Neuronal stem cell (in vitro differentiated cells): ENCODE measurements around the gene GRIN2A.
A peak's percentile ranks its signal among the peaks of the same experiment; 100 is the strongest.

ENCODE experiments used
- DNase-seq: peaks from one replicate; pipeline ENCODE4 v3.0.0-alpha.2; 2013; ENCODE audit warnings: low spot score
- H2AFZ ChIP-seq: one replicate; pipeline ENCODE4 v1.6.1; 2013; ENCODE audit warnings: mild to moderate bottlenecking, low read length, inconsistent platforms
- H2AK5ac ChIP-seq: 2 replicates; pipeline ENCODE4 v1.6.1; 2013; ENCODE audit warnings: low read depth, mild to moderate bottlenecking, inconsistent platforms, low read length, moderate library complexity, mixed read lengths
- H2BK120ac ChIP-seq: 2 replicates; pipeline ENCODE4 v1.6.1; 2013; ENCODE audit warnings: low read depth, mild to moderate bottlenecking, inconsistent platforms, low read length, moderate library complexity, mixed read lengths
- H2BK12ac ChIP-seq: one replicate; pipeline ENCODE4 v1.6.1; 2013; ENCODE audit warnings: low read length, inconsistent platforms
- H2BK15ac ChIP-seq: 2 replicates; pipeline ENCODE4 v1.6.1; 2013; ENCODE audit warnings: mild to moderate bottlenecking, low read length, inconsistent platforms, mixed read lengths
- H2BK5ac ChIP-seq: one replicate; pipeline ENCODE4 v1.6.1; 2013; ENCODE audit warnings: inconsistent platforms, mild to moderate bottlenecking, low read length, moderate library complexity
- H3K14ac ChIP-seq: one replicate; pipeline ENCODE4 v1.6.1; 2013; ENCODE audit warnings: low read length, inconsistent platforms
- H3K18ac ChIP-seq: 2 replicates; pipeline ENCODE4 v1.6.1; 2013; ENCODE audit warnings: low read length, inconsistent platforms
- H3K23ac ChIP-seq: 2 replicates; pipeline ENCODE4 v1.6.1; 2013; ENCODE audit warnings: low read depth, mild to moderate bottlenecking, mixed read lengths, low read length, inconsistent platforms; ENCODE audit not compliant: poor library complexity
- H3K27ac ChIP-seq: replicated peaks from 3 replicates; pipeline ENCODE4 v1.5.1; 2013; ENCODE audit warnings: low read length, inconsistent platforms
- H3K27me3 ChIP-seq, 3 experiments: 2 replicates each; pipeline ENCODE4 v1.6.1; 2013; ENCODE audit warnings: low read length in 3 of 3, mild to moderate bottlenecking in 2 of 3, inconsistent platforms in 1 of 3, low read depth in 1 of 3, mixed read lengths in 1 of 3, moderate library complexity in 1 of 3; ENCODE audit not compliant: control insufficient read depth in 3 of 3, insufficient read depth in 3 of 3
- H3K36me3 ChIP-seq, 2 donors: replicated peaks in 1 of 2; 2 replicates each; pipeline ENCODE4 v1.6.1; 2013; ENCODE audit warnings: low read length in 2 of 2; ENCODE audit not compliant: control insufficient read depth in 2 of 2, insufficient read depth in 2 of 2
- H3K4ac ChIP-seq: 2 replicates; pipeline ENCODE4 v1.6.1; 2013; ENCODE audit warnings: inconsistent platforms, mild to moderate bottlenecking, low read length, moderate library complexity
- H3K4me1 ChIP-seq, 2 donors: 1 replicate in 1 of 2; 2 replicates in 1 of 2; pipeline ENCODE4 v1.6.1; 2013; ENCODE audit warnings: low read length in 2 of 2, low read depth in 1 of 2; ENCODE audit not compliant: control insufficient read depth in 2 of 2, insufficient read depth in 1 of 2
- H3K4me2 ChIP-seq: one replicate; pipeline ENCODE4 v1.6.1; 2013; ENCODE audit warnings: mild to moderate bottlenecking, low read length, inconsistent platforms; ENCODE audit not compliant: insufficient read depth, poor library complexity, severe bottlenecking
- H3K4me3 ChIP-seq, 2 donors: 2 replicates each; pipeline ENCODE4 v1.5.1; 2013; ENCODE audit warnings: low read length in 2 of 2, mild to moderate bottlenecking in 2 of 2, inconsistent platforms in 1 of 2, moderate library complexity in 1 of 2
- H3K79me1 ChIP-seq: one replicate; pipeline ENCODE4 v1.6.1; 2013; ENCODE audit warnings: low read depth, mild to moderate bottlenecking, inconsistent platforms, low read length, moderate library complexity
- H3K9ac ChIP-seq: one replicate; pipeline ENCODE4 v1.6.1; 2013; ENCODE audit warnings: mild to moderate bottlenecking, low read depth, low read length, inconsistent platforms; ENCODE audit not compliant: poor library complexity
- H3K9me3 ChIP-seq, 2 donors: replicated peaks in 1 of 2; 2 replicates each; pipeline versions ENCODE3 to v1.6.1; 2013; ENCODE audit warnings: low read length in 2 of 2, mild to moderate bottlenecking in 2 of 2, inconsistent platforms in 1 of 2, low read depth in 1 of 2, mixed read lengths in 1 of 2, moderate library complexity in 1 of 2; ENCODE audit not compliant: control insufficient read depth in 2 of 2, insufficient read depth in 1 of 2
- H4K8ac ChIP-seq: one replicate; pipeline ENCODE4 v1.6.1; 2013; ENCODE audit warnings: low read depth, mild to moderate bottlenecking, inconsistent platforms, low read length, moderate library complexity
- H4K91ac ChIP-seq: one replicate; pipeline ENCODE4 v1.6.1; 2013; ENCODE audit warnings: low read length, low read depth, mild to moderate bottlenecking, inconsistent platforms; ENCODE audit not compliant: poor library complexity
- WGBS, 2 donors: extraction: QIAGEN DNeasy Blood & Tissue Kit; methylation state at CpG; one replicate each; pipeline ENCODE4 v1.1.7; 2013; ENCODE audit warnings: missing lambda C conversion rate in 2 of 2, mixed read lengths in 1 of 2; ENCODE audit not compliant: insufficient read length in 2 of 2, insufficient replicate concordance in 1 of 2; ENCODE audit errors: extremely low coverage in 2 of 2; 5-methylcytosine and 5-hydroxymethylcytosine counted together

Gene GRIN2A

GRCh38 chr16:10078541-10078949, 103.7 kb downstream of the GRIN2A start:
- Histone ChIP-seq H3K4me1 (peaks cover 0 to 17% of the 10 kb centered on the region in 2 donors), H3K9ac (no peak overlapping the region), H2BK12ac (no peak overlapping the region), H2BK15ac (no peak overlapping the region), H2AK5ac (no peak overlapping the region), H3K79me1 (no peaks in the 10 kb centered on the region), H3K27me3 (no peaks in the 10 kb centered on the region), H3K4me2 (no peak overlapping the region), H3K36me3 (no peaks in the 10 kb centered on the region), H3K23ac (no peak overlapping the region), H2BK120ac (no peak overlapping the region), H3K18ac (peak overlapping the region; percentile 41), H2BK5ac (no peak overlapping the region), H3K9me3 (peaks cover 0 to 3% of the 10 kb centered on the region in 2 donors), H3K27ac (no peak overlapping the region), H3K4ac (no peak overlapping the region), H4K8ac (no peak overlapping the region), H2AFZ (no peak overlapping the region), H3K4me3 (no peak overlapping the region), H3K14ac (no peak overlapping the region), H4K91ac (no peak overlapping the region)
- DNase-seq = peak; percentile 23
- WGBS, 2 donors = no CpG with 5 or more reads among the region's 7 CpGs

GRCh38 chr16:10077861-10078260, 104.4 kb downstream of the GRIN2A start:
- Histone ChIP-seq H2BK120ac (no peak overlapping the region), H3K36me3 (no peaks in the 10 kb centered on the region), H2AK5ac (no peak overlapping the region), H3K79me1 (no peaks in the 10 kb centered on the region), H2AFZ (no peak overlapping the region), H3K4me1 (peaks cover 0 to 17% of the 10 kb centered on the region in 2 donors), H3K27ac (no peak overlapping the region), H4K91ac (no peak overlapping the region), H3K4me2 (no peak overlapping the region), H2BK5ac (no peak overlapping the region), H4K8ac (no peak overlapping the region), H3K4me3 (no peak overlapping the region), H2BK15ac (no peak overlapping the region), H2BK12ac (no peak overlapping the region), H3K4ac (no peak overlapping the region), H3K27me3 (no peaks in the 10 kb centered on the region), H3K9me3 (peaks cover 0 to 3% of the 10 kb centered on the region in 2 donors), H3K9ac (no peak overlapping the region), H3K23ac (no peak overlapping the region), H3K18ac (no peak overlapping the region), H3K14ac (no peak overlapping the region)
- DNase-seq = no peak
- WGBS, 2 donors = no CpG with 5 or more reads among the region's 6 CpGs

- no CpG with 5 or more reads among the region's 5 CpGs for WGBS, 2 donors
- no peak overlapping the region for H3K27ac ChIP-seq
- H3K36me3 ChIP-seq = no peaks in the 10 kb centered on the region
Observed at GRCh38 chr16:10076037-10076436, 106.2 kb downstream of the GRIN2A start.

GRCh38 chr16:10070591-10070990, 111.6 kb downstream of the GRIN2A start:
- Histone ChIP-seq H3K18ac (no peak overlapping the region), H3K79me1 (no peaks in the 10 kb centered on the region), H3K27ac (no peak overlapping the region), H2AK5ac (no peak overlapping the region), H2BK15ac (no peak overlapping the region), H3K9ac (no peak overlapping the region), H3K27me3 (no peaks in the 10 kb centered on the region), H3K23ac (no peak overlapping the region), H2BK120ac (no peak overlapping the region), H2AFZ (no peak overlapping the region), H2BK5ac (no peak overlapping the region), H3K9me3 (no peaks in the 10 kb centered on the region), H3K4me1 (no peaks in the 10 kb centered on the region), H4K8ac (no peak overlapping the region), H3K4ac (no peak overlapping the region), H2BK12ac (no peak overlapping the region), H3K4me3 (no peak overlapping the region), H3K4me2 (no peak overlapping the region), H3K36me3 (no peaks in the 10 kb centered on the region), H4K91ac (no peak overlapping the region), H3K14ac (no peak overlapping the region)
- DNase-seq = no peak
- WGBS, 2 donors = no CpG with 5 or more reads among the region's 4 CpGs

More at GRCh38 chr16:10076037-10076436, 106.2 kb downstream of the GRIN2A start:
- no peaks in the 10 kb centered on the region for H3K27me3 ChIP-seq
- H2BK5ac ChIP-seq = no peak overlapping the region
- H4K91ac ChIP-seq = no peak overlapping the region
- no peak overlapping the region for H3K9ac ChIP-seq
- no peak overlapping the region for H3K4me3 ChIP-seq
- H2AK5ac ChIP-seq = no peak overlapping the region
- H4K8ac ChIP-seq = no peak overlapping the region
- no peak overlapping the region for H3K23ac ChIP-seq
- peaks cover 0 to 17% of the 10 kb centered on the region in 2 donors for H3K4me1 ChIP-seq
- no peak overlapping the region for H2BK120ac ChIP-seq
- H3K4ac ChIP-seq = no peak overlapping the region
- H3K4me2 ChIP-seq = no peak overlapping the region
- no peak overlapping the region for H2BK15ac ChIP-seq
- no peak for DNase-seq
- H3K9me3 ChIP-seq = peaks cover 0 to 3% of the 10 kb centered on the region in 2 donors
- no peak overlapping the region for H3K18ac ChIP-seq
- no peak overlapping the region for H3K14ac ChIP-seq
- no peak overlapping the region for H2AFZ ChIP-seq
- no peaks in the 10 kb centered on the region for H3K79me1 ChIP-seq
- H2BK12ac ChIP-seq = no peak overlapping the region
